ENCODE results near the gene TTBK2. TPM values are rescaled to one million over a fixed set of nuclear protein-coding genes. Genes with fewer than 3 reads are reported as not detected.

The TTBK2 gene
- total RNA-seq, 2 donors from 2014 or later: 17.9 to 24.8 TPM

GRCh38 chr15:42742149-42742548, 178.4 kb downstream of the TTBK2 start:
- H3K27ac ChIP-seq (ENCODE audit: low read depth, low read length): no peak overlapping the region
- no peak overlapping the region for H3K27ac Mint-ChIP-seq

GRCh38 chr15:42741710-42742109, 178.9 kb downstream of the TTBK2 start:
- 97 to 100% methylated on average over 2 of the region's 2 CpGs for WGBS, 2 experiments (ENCODE audit: insufficient coverage in 1 of 2, insufficient read length in 1 of 2)
- no peaks in the 10 kb centered on the region for H3K4me1 ChIP-seq (ENCODE audit: control insufficient read depth, insufficient read depth, low read length)
- no peaks in the 10 kb centered on the region for H3K27me3 ChIP-seq (ENCODE audit: control insufficient read depth, insufficient read depth, low read length, poor library complexity, severe bottlenecking)
- no peaks in the 10 kb centered on the region for H3K36me3 ChIP-seq (ENCODE audit: control insufficient read depth, insufficient read depth, low read length)
- no peak overlapping the region for H3K4me3 Mint-ChIP-seq
- peaks cover 2% of the 10 kb centered on the region for H3K36me3 Mint-ChIP-seq (ENCODE audit: low read depth)
- H3K9me3 ChIP-seq (ENCODE audit: control insufficient read depth, low read length): no peaks in the 10 kb centered on the region
- no peaks in the 10 kb centered on the region for H3K27me3 Mint-ChIP-seq (ENCODE audit: insufficient read depth)
- H3K9me3 Mint-ChIP-seq: no peaks in the 10 kb centered on the region
- no peak overlapping the region for H3K4me3 ChIP-seq (ENCODE audit: low read length)
- TF ChIP-seq CTCF (conservative IDR thresholded peaks at IDR 0.05): no peak
- H3K9ac ChIP-seq (ENCODE audit: extremely low read depth, low read length, poor library complexity, severe bottlenecking): no peak overlapping the region
- H3K4me1 Mint-ChIP-seq: peaks cover 4% of the 10 kb centered on the region
- no peak for DNase-seq
- no peak overlapping the region for H3K27ac ChIP-seq (ENCODE audit: low read depth, low read length)
- no peak overlapping the region for H3K27ac Mint-ChIP-seq

More at GRCh38 chr15:42742149-42742548, 178.4 kb downstream of the TTBK2 start:
- no peaks in the 10 kb centered on the region for H3K27me3 Mint-ChIP-seq (ENCODE audit: insufficient read depth)
- Histone ChIP-seq H3K36me3 (ENCODE audit: control insufficient read depth, insufficient read depth, low read length) (no peaks in the 10 kb centered on the region), H3K9me3 (ENCODE audit: control insufficient read depth, low read length) (no peaks in the 10 kb centered on the region), H3K4me1 (ENCODE audit: control insufficient read depth, insufficient read depth, low read length) (no peaks in the 10 kb centered on the region), H3K9ac (ENCODE audit: extremely low read depth, low read length, poor library complexity, severe bottlenecking) (no peak overlapping the region), H3K4me3 (ENCODE audit: low read length) (no peak overlapping the region), H3K27me3 (ENCODE audit: control insufficient read depth, insufficient read depth, low read length, poor library complexity, severe bottlenecking) (no peaks in the 10 kb centered on the region)
- H3K4me1 Mint-ChIP-seq: peaks cover 4% of the 10 kb centered on the region
- WGBS, 2 experiments (ENCODE audit: insufficient coverage in 1 of 2, insufficient read length in 1 of 2): 99 to 100% methylated on average over 1 to 4 of the region's 4 CpGs
- H3K4me3 Mint-ChIP-seq: no peak overlapping the region
- H3K9me3 Mint-ChIP-seq: no peaks in the 10 kb centered on the region
- TF ChIP-seq CTCF (conservative IDR thresholded peaks at IDR 0.05): no peak
- no peak for DNase-seq
- H3K36me3 Mint-ChIP-seq (ENCODE audit: low read depth): peaks cover 2% of the 10 kb centered on the region

- peak overlapping the region; percentile 70 for H3K27ac ChIP-seq (ENCODE audit: low read depth, low read length)
- no peaks in the 10 kb centered on the region for H3K9me3 Mint-ChIP-seq
- 92 to 98% methylated on average over 10 to 20 of the region's 21 CpGs for WGBS, 2 experiments (ENCODE audit: insufficient coverage in 1 of 2, insufficient read length in 1 of 2)
These were observed 182.8 kb downstream of the TTBK2 start for GRCh38 chr15:42737529-42738328.

More at GRCh38 chr15:42737529-42738328, 182.8 kb downstream of the TTBK2 start:
- Histone ChIP-seq H3K9ac (ENCODE audit: extremely low read depth, low read length, poor library complexity, severe bottlenecking) (peak overlapping the region; percentile 71), H3K4me1 (ENCODE audit: control insufficient read depth, insufficient read depth, low read length) (peaks cover 4% of the 10 kb centered on the region), H3K4me3 (ENCODE audit: low read length) (peak overlapping the region; percentile 84), H3K36me3 (ENCODE audit: control insufficient read depth, insufficient read depth, low read length) (peaks cover 27% of the 10 kb centered on the region), H3K9me3 (ENCODE audit: control insufficient read depth, low read length) (no peaks in the 10 kb centered on the region), H3K27me3 (ENCODE audit: control insufficient read depth, insufficient read depth, low read length, poor library complexity, severe bottlenecking) (no peaks in the 10 kb centered on the region)
- peaks cover 18% of the 10 kb centered on the region for H3K36me3 Mint-ChIP-seq (ENCODE audit: low read depth)
- TF ChIP-seq CTCF (conservative IDR thresholded peaks at IDR 0.05): no peak
- no peak for DNase-seq
- H3K4me3 Mint-ChIP-seq: peak overlapping the region; percentile 68
- no peaks in the 10 kb centered on the region for H3K27me3 Mint-ChIP-seq (ENCODE audit: insufficient read depth)
- peak overlapping the region; percentile 88 for H3K27ac Mint-ChIP-seq
- peaks cover 6% of the 10 kb centered on the region for H3K4me1 Mint-ChIP-seq
